GM12878 (cell line): ENCODE measurements around the gene ZBTB16. TPM values are rescaled to one million over a fixed set of nuclear protein-coding genes. Genes with fewer than 3 reads are reported as not detected.

Experiments used
- ATAC-seq: fragments of 200-7000 bp; cut with Tn5 transposase; 3 replicates; pipeline ENCODE4 v1.9.1; 2020; ENCODE audit warnings: mild to moderate bottlenecking, moderate library complexity
- BruUV-seq: library from RNA; stranded (reverse); fragments of 400-500 nt; replicated peaks from 2 replicates; lab custom pipeline; 2021; lab: Mats Ljungman, UMichigan
- CTCF ChIA-PET: fragments of 300-600 bp; sonication (Branson Sonifier 250); formaldehyde crosslinking; extraction: SDS; loops from one replicate; lab custom pipeline; 2021; ENCODE audit warnings: inconsistent platforms; lab: Yijun Ruan, JAX
- POLR2A ChIA-PET: fragments of 350-600 bp; formaldehyde crosslinking; extraction: SDS; loops from one replicate; lab custom pipeline; 2021; ENCODE audit warnings: inconsistent platforms; lab: Charles Lee
- RAD21 ChIA-PET: fragments of 300-600 bp; sonication (Branson Sonifier 250); formaldehyde crosslinking; loops from one replicate; lab custom pipeline; 2023; ENCODE audit warnings: antibody characterized with exemption; ENCODE audit not compliant: unreplicated experiment; lab: Charles Lee
- SMC1A ChIA-PET: fragments of 300-600 bp; sonication (Branson Sonifier 250); formaldehyde crosslinking; loops from one replicate; lab custom pipeline; 2023; ENCODE audit not compliant: unreplicated experiment, uncharacterized antibody; lab: Charles Lee
- DNase-seq: peaks from one replicate; pipeline ENCODE4 v3.0.0-alpha.2; 2011; ENCODE audit warnings: low read depth, low spot score
- FAIRE-seq: peaks from 3 replicates; lab custom pipeline; 2011; peaks lifted over from hg19 to GRCh38; lab: Jason Lieb, UNC
- H2AFZ ChIP-seq: 2 replicates; pipeline ENCODE4 v1.6.0; 2011; ENCODE audit warnings: low read depth, low read length, control low read depth; ENCODE audit not compliant: control insufficient read depth
- H3K27ac ChIP-seq: 2 replicates; pipeline ENCODE4 v1.5.1; 2011; ENCODE audit warnings: control low read depth; ENCODE audit not compliant: control insufficient read depth, insufficient read depth
- H3K27me3 ChIP-seq, 2 experiments: replicated peaks in 1 of 2; 2 replicates each; pipeline versions ENCODE4 v1.6.0 to v1.6.1; 2011; ENCODE audit warnings: low read length in 1 of 2; ENCODE audit not compliant: control insufficient read depth in 2 of 2, insufficient read depth in 2 of 2
- H3K36me3 ChIP-seq, 2 experiments: 2 replicates each; pipeline ENCODE4 v1.5.1; 2011; ENCODE audit warnings: low read length in 1 of 2; ENCODE audit not compliant: control insufficient read depth in 2 of 2, insufficient read depth in 2 of 2
- H3K4me1 ChIP-seq: 2 replicates; pipeline ENCODE4 v1.6.1; 2011; ENCODE audit warnings: mild to moderate bottlenecking, low read length, moderate library complexity, mixed read lengths; ENCODE audit not compliant: control insufficient read depth, insufficient read depth
- H3K4me2 ChIP-seq: 2 replicates; pipeline ENCODE4 v1.6.0; 2011; ENCODE audit warnings: control low read depth; ENCODE audit not compliant: control insufficient read depth, insufficient read depth
- H3K4me3 ChIP-seq: fragments of 200-600 bp; sonication (generic); 2 replicates; pipeline ENCODE4 v1.5.1; 2016
- H3K79me2 ChIP-seq: 2 replicates; pipeline ENCODE4 v1.6.0; 2011; ENCODE audit warnings: low read length; ENCODE audit not compliant: control insufficient read depth, insufficient read depth
- H3K9ac ChIP-seq: 2 replicates; pipeline ENCODE4 v1.8.0; 2011; ENCODE audit warnings: low read length, control low read depth, mixed read lengths; ENCODE audit not compliant: control insufficient read depth, insufficient read depth
- H3K9me3 ChIP-seq: replicated peaks from 3 replicates; pipeline ENCODE4 v1.5.1; 2011; ENCODE audit warnings: mild to moderate bottlenecking, low read length; ENCODE audit not compliant: control insufficient read depth, insufficient read depth
- H4K20me1 ChIP-seq: 2 replicates; pipeline ENCODE4 v1.6.0; 2011; ENCODE audit not compliant: control insufficient read depth, insufficient read depth
- CEBPB ChIP-seq, 2 experiments: fragments of 150-350 bp in 1 of 2; IDR thresholded peaks; 2 replicates each; pipeline ENCODE4 v1.6.1; 2012 to 2014; ENCODE audit warnings: low read depth in 2 of 2, low read length in 2 of 2, borderline replicate concordance in 1 of 2, inconsistent platforms in 1 of 2
- JUNB ChIP-seq: IDR thresholded peaks from 2 replicates; pipeline ENCODE4 v1.6.1; 2016; ENCODE audit warnings: antibody characterized with exemption, mild to moderate bottlenecking
- NRF1 ChIP-seq: conservative IDR thresholded peaks from 2 replicates; pipeline ENCODE4 v1.6.1; 2011; ENCODE audit warnings: mild to moderate bottlenecking, low read depth, low read length, improper control_type of control experiment
- PKNOX1 ChIP-seq: fragments of 450-650 bp; IDR thresholded peaks from 2 replicates; pipeline ENCODE4 v1.6.1; 2016; ENCODE audit warnings: mild to moderate bottlenecking
- POLR2AphosphoS5 ChIP-seq: IDR thresholded peaks from 2 replicates; pipeline ENCODE4 v1.6.1; 2011; ENCODE audit warnings: mild to moderate bottlenecking, low read length, inconsistent platforms
- TCF12 ChIP-seq: IDR thresholded peaks from 2 replicates; pipeline ENCODE4 v1.6.1; 2011; ENCODE audit warnings: low read depth, mild to moderate bottlenecking, low read length
- ZNF274 ChIP-seq: IDR thresholded peaks from one replicate; pipeline ENCODE4 v1.8.0; 2011; ENCODE audit not compliant: insufficient read length, insufficient read depth
- WGBS: methylation state at CpG from one replicate; pipeline ENCODE4 v1.1.6; 2016; ENCODE audit warnings: low lambda C conversion rate; ENCODE audit not compliant: insufficient replicate concordance, insufficient coverage; ENCODE audit errors: missing lambda C conversion rate; 5-methylcytosine and 5-hydroxymethylcytosine counted together
- in situ Hi-C: fragments of 300-500 bp; cut with MboI; formaldehyde crosslinking; loops from 9 replicates; pipeline ENCODE4 v1.14.3; 2018; ENCODE audit warnings: mixed read lengths
- intact Hi-C: fragments of 100-400 bp; cut with micrococcal nuclease; formaldehyde crosslinking; loops from one replicate; pipeline ENCODE4 v1.14.2; 2022; ENCODE audit not compliant: unreplicated experiment
- polyA plus RNA-seq, 11 experiments: library from polyadenylated mRNA; depleted of rRNA in 4 of 11; unstranded in 6 of 11; stranded (reverse) in 5 of 11; fragments of >200 nt; fragmentation: Nextera tagmentation in 4 of 11; fragmentation: Illumina TruSeq in 1 of 11; extraction: Ambion mirVana in 4 of 11; extraction: Trizol in 1 of 11; gene quantifications; 1 replicate in 1 of 11; 2 replicates in 10 of 11; pipeline versions ENCODE4 v1.2.1 to v1.2.3, GENCODE V29; 2011 to 2016; ENCODE audit warnings: inconsistent platforms in 2 of 11, missing spikeins in 2 of 11, low read depth in 1 of 11
- total RNA-seq, 4 experiments: library from RNA; depleted of rRNA in 3 of 4; stranded (reverse); fragments of >200 nt in 3 of 4; fragmentation: Illumina TruSeq in 1 of 4; extraction: Trizol in 1 of 4; gene quantifications; 2 replicates each; pipeline versions ENCODE4 v1.2.1 to v1.2.3, GENCODE V29; 2013 to 2021
- TF ChIP-seq, protein P1 (sequence below): fragments of 450-650 bp; IDR thresholded peaks from 2 replicates; pipeline ENCODE4 v1.6.1; 2017; ENCODE audit warnings: mild to moderate bottlenecking, moderate library complexity
- TF ChIP-seq, protein P2 (sequence below): fragments of 450-650 bp; IDR thresholded peaks from 2 replicates; pipeline ENCODE4 v1.6.1; 2014; ENCODE audit warnings: mild to moderate bottlenecking

ZBTB16 gene
- total and polyA plus RNA-seq, 10 of the 15 experiments (the other 5 are each of a cell fraction or from before 2014, with no cell fraction given) = 0.38 TPM; not detected in 9

- Histone ChIP-seq H3K36me3 (no peaks in the 10 kb centered on the region), H2AFZ (no peak overlapping the region), H3K9me3 (no peaks in the 10 kb centered on the region), H3K4me3 (no peak overlapping the region), H3K27ac (no peak overlapping the region), H3K4me2 (no peak overlapping the region), H4K20me1 (no peaks in the 10 kb centered on the region), H3K27me3 (peaks cover 0 to 1% of the 10 kb centered on the region in 2 experiments; a peak in 3 of 4 replicates), H3K79me2 (no peaks in the 10 kb centered on the region), H3K9ac (no peak overlapping the region), H3K4me1 (peaks cover 6% of the 10 kb centered on the region; the same call in 1 of the 2 replicates)
- in situ Hi-C loops = no loop called here
- POLR2A ChIA-PET = no interaction called here
- RAD21 ChIA-PET = no interaction called here
- TF ChIP-seq JUNB = no peak
- no peak for TF ChIP-seq ZNF274
- TF ChIP-seq CEBPB (IDR thresholded peaks at IDR 0.05; ENCODE audit: borderline replicate concordance in 1 of 2, low read depth in 2 of 2, low read length in 2 of 2) = no peak
- SMC1A ChIA-PET = no interaction called here
- FAIRE-seq = no peak
- CTCF ChIA-PET = no interaction called here
- no peak for DNase-seq
- 37% methylated on average over 6 of the region's 9 CpGs for WGBS
- ATAC-seq = no peak
- intact Hi-C loops = no loop called here
- no TSS peak for BruUV-seq
Observed at GRCh38 chr11:114164546-114164945, 105.0 kb downstream of the ZBTB16 start.

- Histone ChIP-seq H3K27me3 (peaks cover 0 to 3% of the 10 kb centered on the region in 2 experiments; a peak in 3 of 4 replicates), H3K4me2 (no peak overlapping the region), H3K9me3 (no peaks in the 10 kb centered on the region), H2AFZ (no peak overlapping the region), H3K4me1 (no peaks in the 10 kb centered on the region), H3K4me3 (no peak overlapping the region), H3K79me2 (no peaks in the 10 kb centered on the region), H3K9ac (no peak overlapping the region), H4K20me1 (no peaks in the 10 kb centered on the region), H3K36me3 (no peaks in the 10 kb centered on the region), H3K27ac (no peak overlapping the region)
- in situ Hi-C loops (no loop called here), intact Hi-C loops (no loop called here)
- BruUV-seq = no TSS peak
- FAIRE-seq (no peak), ATAC-seq (no peak), DNase-seq (no peak)
- ChIA-PET RAD21 (no interaction called here), SMC1A (no interaction called here), CTCF (no interaction called here), POLR2A (no interaction called here)
- 18% methylated on average over 6 of the region's 7 CpGs for WGBS
- TF ChIP-seq, protein P1, sequence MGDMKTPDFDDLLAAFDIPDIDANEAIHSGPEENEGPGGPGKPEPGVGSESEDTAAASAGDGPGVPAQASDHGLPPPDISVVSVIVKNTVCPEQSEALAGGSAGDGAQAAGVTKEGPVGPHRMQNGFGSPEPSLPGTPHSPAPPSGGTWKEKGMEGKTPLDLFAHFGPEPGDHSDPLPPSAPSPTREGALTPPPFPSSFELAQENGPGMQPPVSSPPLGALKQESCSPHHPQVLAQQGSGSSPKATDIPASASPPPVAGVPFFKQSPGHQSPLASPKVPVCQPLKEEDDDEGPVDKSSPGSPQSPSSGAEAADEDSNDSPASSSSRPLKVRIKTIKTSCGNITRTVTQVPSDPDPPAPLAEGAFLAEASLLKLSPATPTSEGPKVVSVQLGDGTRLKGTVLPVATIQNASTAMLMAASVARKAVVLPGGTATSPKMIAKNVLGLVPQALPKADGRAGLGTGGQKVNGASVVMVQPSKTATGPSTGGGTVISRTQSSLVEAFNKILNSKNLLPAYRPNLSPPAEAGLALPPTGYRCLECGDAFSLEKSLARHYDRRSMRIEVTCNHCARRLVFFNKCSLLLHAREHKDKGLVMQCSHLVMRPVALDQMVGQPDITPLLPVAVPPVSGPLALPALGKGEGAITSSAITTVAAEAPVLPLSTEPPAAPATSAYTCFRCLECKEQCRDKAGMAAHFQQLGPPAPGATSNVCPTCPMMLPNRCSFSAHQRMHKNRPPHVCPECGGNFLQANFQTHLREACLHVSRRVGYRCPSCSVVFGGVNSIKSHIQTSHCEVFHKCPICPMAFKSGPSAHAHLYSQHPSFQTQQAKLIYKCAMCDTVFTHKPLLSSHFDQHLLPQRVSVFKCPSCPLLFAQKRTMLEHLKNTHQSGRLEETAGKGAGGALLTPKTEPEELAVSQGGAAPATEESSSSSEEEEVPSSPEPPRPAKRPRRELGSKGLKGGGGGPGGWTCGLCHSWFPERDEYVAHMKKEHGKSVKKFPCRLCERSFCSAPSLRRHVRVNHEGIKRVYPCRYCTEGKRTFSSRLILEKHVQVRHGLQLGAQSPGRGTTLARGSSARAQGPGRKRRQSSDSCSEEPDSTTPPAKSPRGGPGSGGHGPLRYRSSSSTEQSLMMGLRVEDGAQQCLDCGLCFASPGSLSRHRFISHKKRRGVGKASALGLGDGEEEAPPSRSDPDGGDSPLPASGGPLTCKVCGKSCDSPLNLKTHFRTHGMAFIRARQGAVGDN = no peak
- TF ChIP-seq POLR2AphosphoS5 (no peak), PKNOX1 (no peak), NRF1 (no peak), TCF12 (no peak)
- TF ChIP-seq, protein P2, sequence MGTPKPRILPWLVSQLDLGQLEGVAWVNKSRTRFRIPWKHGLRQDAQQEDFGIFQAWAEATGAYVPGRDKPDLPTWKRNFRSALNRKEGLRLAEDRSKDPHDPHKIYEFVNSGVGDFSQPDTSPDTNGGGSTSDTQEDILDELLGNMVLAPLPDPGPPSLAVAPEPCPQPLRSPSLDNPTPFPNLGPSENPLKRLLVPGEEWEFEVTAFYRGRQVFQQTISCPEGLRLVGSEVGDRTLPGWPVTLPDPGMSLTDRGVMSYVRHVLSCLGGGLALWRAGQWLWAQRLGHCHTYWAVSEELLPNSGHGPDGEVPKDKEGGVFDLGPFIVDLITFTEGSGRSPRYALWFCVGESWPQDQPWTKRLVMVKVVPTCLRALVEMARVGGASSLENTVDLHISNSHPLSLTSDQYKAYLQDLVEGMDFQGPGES = no peak
Observed at GRCh38 chr11:114165326-114166230, 106.1 kb downstream of the ZBTB16 start.
